K562 (cell line): Measurements from ENCODE around the gene DAPK3.

Experiments
- BACH1 ChIP-seq: fragments of 200-800 bp; sonication (Bioruptor generic); IDR thresholded peaks from 2 replicates; pipeline ENCODE4 v1.6.1; 2016; ENCODE audit warnings: missing genetic modification characterization, missing compliant biosample characterization
- GTF2F1 ChIP-seq: IDR thresholded peaks from 2 replicates; pipeline ENCODE4 v1.6.1; 2011; ENCODE audit warnings: low read depth, low read length, improper control_type of control experiment
- NBN ChIP-seq: fragments of 450-650 bp; IDR thresholded peaks from 2 replicates; pipeline ENCODE4 v1.6.1; 2016; ENCODE audit warnings: low read depth, mild to moderate bottlenecking
- NFE2 ChIP-seq: IDR thresholded peaks from 2 replicates; pipeline ENCODE4 v1.6.1; 2014; ENCODE audit warnings: antibody characterized with exemption, low read depth
- POLR2A ChIP-seq: fragments of 450-650 bp; conservative IDR thresholded peaks from 2 replicates; pipeline ENCODE4 v1.6.1; 2016
- ZNF224 ChIP-seq: sonication (generic); formaldehyde crosslinking; IDR thresholded peaks from 2 replicates; pipeline ENCODE4 v1.8.0; 2022; ENCODE audit warnings: mild to moderate bottlenecking, missing genetic modification reagents
- TF ChIP-seq, protein P1 (sequence below), 3 experiments: IDR thresholded peaks in 2 of 3; conservative IDR thresholded peaks in 1 of 3; 2 replicates each; pipeline ENCODE4 v1.5.1; 2011 to 2012; ENCODE audit warnings: low read length in 3 of 3, mild to moderate bottlenecking in 3 of 3, control low read depth in 2 of 3, improper control_type of control experiment in 1 of 3, inconsistent platforms in 1 of 3, low read depth in 1 of 3, mixed read lengths in 1 of 3, moderate library complexity in 1 of 3; ENCODE audit not compliant: insufficient read depth in 2 of 3
- TF ChIP-seq, protein P2 (sequence below): sonication (generic); formaldehyde crosslinking; IDR thresholded peaks from 2 replicates; pipeline ENCODE4 v1.8.1; 2022; ENCODE audit warnings: missing genetic modification reagents

DNA sequence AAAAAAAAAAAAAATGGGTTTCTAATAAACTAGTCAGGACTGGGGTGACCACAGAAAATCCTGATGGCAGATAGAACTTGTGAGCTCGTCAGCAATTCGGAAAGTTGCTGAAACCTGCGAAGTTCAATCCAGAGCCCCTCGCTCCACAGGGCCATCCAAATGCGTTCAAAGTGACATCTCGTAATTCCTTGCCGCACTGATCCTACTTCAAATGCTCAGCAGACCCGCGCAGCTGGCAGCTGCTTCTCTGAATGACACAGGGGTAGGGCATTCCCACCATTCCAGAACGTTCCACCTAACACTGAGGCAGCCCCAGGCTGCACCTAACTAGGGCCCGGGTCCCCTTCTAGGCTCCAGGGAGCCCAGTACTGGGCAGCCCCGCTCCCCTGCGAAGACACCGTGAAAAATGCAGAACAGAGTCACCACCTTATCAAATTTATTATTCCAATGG, 4.8 kb upstream of the DAPK3 start:
- TF ChIP-seq ZNF224 (CRISPR knock-in tag) (no peak), NFE2 (no peak), NBN (no peak), BACH1 (tag) (no peak), GTF2F1 (no peak), POLR2A (peak; percentile 89)
- TF ChIP-seq, protein P1, sequence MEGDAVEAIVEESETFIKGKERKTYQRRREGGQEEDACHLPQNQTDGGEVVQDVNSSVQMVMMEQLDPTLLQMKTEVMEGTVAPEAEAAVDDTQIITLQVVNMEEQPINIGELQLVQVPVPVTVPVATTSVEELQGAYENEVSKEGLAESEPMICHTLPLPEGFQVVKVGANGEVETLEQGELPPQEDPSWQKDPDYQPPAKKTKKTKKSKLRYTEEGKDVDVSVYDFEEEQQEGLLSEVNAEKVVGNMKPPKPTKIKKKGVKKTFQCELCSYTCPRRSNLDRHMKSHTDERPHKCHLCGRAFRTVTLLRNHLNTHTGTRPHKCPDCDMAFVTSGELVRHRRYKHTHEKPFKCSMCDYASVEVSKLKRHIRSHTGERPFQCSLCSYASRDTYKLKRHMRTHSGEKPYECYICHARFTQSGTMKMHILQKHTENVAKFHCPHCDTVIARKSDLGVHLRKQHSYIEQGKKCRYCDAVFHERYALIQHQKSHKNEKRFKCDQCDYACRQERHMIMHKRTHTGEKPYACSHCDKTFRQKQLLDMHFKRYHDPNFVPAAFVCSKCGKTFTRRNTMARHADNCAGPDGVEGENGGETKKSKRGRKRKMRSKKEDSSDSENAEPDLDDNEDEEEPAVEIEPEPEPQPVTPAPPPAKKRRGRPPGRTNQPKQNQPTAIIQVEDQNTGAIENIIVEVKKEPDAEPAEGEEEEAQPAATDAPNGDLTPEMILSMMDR (IDR thresholded peaks at IDR 0.05 in 2 of 3, conservative IDR thresholded peaks at IDR 0.05 in 1 of 3; ENCODE audit: insufficient read depth in 2 of 3, low read depth in 1 of 3, low read length in 3 of 3) = no peak
- TF ChIP-seq, protein P2, sequence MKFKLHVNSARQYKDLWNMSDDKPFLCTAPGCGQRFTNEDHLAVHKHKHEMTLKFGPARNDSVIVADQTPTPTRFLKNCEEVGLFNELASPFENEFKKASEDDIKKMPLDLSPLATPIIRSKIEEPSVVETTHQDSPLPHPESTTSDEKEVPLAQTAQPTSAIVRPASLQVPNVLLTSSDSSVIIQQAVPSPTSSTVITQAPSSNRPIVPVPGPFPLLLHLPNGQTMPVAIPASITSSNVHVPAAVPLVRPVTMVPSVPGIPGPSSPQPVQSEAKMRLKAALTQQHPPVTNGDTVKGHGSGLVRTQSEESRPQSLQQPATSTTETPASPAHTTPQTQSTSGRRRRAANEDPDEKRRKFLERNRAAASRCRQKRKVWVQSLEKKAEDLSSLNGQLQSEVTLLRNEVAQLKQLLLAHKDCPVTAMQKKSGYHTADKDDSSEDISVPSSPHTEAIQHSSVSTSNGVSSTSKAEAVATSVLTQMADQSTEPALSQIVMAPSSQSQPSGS (CRISPR knock-in tag) = no peak
